SKM-1 (cell line): ENCODE results near the gene ATP11A.
"Not testable (repeated sequence)": the region's sequence is repeated elsewhere in the genome, so short reads cannot be mapped to it uniquely, and the experiment has no call there.

Experiments used
- DNase-seq: peaks from one replicate; lab custom pipeline; 2025; ENCODE audit not compliant: unreplicated experiment; lab: John Stamatoyannopoulos, UW

The ATP11A gene

GRCh38 chr13:112772929-112773328 lies 83.1 kb downstream of the ATP11A start:
- no peak for DNase-seq

- no peak for DNase-seq
Observed at GRCh38 chr13:112773601-112774447, 84.0 kb downstream of the ATP11A start.

DNA sequence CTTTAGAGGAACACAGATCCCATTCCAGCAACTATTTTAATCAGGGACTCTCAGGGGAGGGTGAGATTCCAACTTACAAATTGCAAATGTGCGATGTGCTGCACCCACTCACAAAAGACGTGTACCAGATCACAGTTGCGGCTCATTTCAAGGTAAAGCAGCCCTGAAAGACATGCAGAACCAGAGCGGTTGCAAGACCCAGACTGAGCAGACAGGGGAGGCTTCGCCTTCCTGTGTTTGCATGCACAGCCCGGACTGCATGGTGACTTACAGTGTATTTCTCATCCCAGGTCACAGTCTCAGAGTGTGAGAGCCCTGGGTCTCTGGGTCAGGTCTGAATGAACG lies 84.6 kb downstream of the ATP11A start:
- no peak for DNase-seq

DNA sequence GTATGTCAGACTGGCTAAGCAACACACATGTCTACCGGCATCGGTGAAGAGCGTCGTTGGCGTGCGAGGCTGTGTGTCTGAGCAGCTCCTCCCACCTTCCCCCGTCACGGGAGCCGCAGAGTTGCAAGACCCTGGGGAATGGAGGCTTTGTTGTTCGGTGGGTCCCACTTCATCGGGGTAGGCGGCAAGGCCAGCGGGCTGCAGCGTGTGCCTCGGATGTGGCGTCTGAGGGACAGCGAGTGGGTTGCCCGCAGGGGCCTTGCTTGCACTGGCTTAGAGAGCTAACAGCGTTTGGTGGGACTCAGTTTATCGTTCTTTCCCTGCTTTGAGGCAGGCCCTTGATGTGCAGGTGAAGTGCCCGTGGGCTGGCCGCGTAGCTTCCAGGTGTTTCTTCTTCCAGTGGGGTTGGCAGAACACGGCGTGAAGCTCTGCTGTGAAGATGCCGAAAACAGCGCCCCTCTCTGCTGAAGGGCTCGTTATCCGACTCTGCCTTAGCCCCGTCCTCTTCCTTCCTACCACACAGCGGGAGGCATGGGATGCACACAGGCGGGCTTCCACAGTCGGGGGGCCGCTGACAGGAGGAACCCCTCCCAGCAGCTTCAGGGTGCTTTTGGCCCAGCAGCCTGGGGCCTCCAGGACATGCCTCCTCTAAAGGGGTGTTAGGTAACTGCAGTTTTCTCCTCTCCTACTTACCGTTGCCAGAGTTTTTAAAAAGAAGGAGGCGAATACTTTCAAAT lies 85.2 kb downstream of the ATP11A start:
- no peak for DNase-seq

DNA sequence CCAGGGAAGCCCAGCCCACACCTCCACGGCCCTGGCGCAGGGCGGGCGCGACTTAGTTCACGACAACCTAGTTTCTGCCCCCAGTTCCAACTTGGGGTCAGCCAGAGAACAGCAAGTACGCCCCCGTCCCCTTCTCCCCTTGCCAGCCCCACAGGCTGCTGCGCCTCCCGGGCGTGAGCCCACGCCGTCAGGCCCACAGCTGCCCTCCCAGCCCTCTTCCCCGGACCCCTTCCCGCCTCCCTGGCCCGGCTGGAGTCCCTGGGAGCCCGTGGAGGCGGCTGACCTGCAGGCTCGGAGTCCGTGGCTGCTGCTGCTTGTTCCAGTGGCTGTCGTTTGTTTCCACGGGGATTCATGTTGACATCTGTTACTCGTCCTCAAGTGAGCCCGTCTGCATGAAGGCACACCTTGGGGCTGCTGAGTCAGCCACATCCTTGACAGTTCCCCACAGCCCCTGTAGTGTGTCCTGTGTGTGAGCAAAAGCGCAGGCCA lies 86.0 kb downstream of the ATP11A start:
- DNase-seq = no peak

DNA sequence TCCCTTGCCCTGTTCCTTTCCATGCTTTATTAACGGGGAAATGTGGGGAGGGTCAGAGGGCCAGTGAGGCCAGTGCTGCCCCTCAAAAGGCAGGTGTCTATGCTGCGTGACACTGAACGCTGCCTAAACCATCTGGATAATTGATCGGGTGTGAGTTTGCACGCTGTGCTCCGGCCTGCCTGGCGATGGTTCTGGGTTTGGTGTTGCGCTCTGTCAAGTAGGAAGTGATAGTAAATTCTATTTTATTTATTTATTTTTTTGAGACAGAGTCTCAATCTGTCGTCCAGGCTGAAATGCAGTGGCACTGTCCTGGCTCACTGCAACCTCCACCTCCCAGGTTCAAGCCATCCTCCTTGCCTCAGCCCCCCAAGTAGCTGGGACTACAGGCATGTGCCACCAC lies 86.5 kb downstream of the ATP11A start:
- DNase-seq = no peak

DNA sequence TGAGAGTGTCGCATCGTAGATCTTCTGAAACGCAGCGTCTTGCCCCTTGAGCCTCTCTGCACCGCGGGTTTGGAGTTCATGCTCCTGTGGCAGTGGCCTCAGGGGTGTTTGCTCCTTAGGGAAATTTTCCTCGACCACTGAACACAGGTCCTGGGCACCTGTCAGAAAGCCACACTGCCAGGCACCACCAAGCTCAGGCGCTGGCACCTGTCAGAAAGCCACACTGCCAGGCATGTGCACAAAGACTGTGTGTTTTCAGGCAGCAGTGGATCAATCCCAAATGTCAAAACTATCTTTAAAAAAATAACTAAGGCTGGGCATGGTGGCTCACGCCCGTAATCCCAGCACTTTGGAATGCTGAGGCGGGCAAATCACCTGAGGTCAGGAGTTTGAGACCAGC lies 87.1 kb downstream of the ATP11A start:
- DNase-seq = no peak

- DNase-seq = no peak
Observed at GRCh38 chr13:112777637-112778406, 88.0 kb downstream of the ATP11A start.

GRCh38 chr13:112779856-112780604 lies 90.2 kb downstream of the ATP11A start:
- DNase-seq = no peak

DNA sequence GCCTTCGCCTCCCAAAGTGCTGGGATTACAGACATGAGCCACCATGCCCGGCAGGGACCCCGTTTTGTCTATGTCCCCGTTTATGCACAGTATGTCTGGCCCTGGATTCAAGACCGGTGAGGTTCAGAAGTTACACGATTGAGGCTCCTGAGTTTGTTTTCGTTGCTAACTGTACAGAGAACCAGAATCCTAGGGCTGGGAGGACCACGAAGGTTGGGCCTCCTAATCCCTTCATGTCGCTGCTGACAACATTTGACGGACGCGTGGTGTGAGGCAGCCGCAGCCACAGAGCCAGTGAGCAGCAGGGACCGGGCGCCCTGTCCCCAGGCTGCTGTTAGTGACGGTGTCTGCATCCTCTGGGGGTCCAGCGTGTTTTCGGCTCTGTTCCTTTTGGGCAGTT lies 91.4 kb downstream of the ATP11A start:
- DNase-seq = no peak

- no peak for DNase-seq
Observed at GRCh38 chr13:112781881-112782361, 92.1 kb downstream of the ATP11A start.

DNA sequence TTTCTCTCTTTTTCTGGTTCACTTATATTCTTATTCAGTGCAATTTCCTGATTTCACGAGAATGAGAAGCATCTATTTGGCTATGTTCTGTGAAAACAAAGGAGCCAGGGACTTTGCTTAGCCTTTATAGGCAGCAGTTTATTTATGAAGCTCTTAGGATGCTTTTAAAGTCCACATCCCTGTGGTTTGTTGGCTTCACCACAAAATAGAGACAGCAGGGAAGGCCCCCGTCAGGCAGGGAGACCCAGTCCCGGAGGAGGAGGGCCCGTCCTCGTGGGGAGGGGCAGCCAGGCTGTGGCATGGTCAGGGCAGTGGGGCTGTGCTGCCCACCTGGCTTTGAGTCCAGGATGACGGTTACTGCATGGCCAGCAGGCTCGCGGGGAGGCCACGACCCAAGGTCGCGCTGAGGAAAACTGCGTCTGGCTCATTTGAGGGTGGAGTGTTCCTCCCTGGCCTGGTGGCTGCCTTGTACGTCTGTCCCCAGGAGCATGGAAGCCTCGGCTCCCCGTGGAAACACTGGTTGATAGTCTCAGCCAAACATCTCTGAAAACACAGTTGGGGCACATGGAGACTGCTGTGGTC lies 92.7 kb downstream of the ATP11A start:
- no peak for DNase-seq

DNA sequence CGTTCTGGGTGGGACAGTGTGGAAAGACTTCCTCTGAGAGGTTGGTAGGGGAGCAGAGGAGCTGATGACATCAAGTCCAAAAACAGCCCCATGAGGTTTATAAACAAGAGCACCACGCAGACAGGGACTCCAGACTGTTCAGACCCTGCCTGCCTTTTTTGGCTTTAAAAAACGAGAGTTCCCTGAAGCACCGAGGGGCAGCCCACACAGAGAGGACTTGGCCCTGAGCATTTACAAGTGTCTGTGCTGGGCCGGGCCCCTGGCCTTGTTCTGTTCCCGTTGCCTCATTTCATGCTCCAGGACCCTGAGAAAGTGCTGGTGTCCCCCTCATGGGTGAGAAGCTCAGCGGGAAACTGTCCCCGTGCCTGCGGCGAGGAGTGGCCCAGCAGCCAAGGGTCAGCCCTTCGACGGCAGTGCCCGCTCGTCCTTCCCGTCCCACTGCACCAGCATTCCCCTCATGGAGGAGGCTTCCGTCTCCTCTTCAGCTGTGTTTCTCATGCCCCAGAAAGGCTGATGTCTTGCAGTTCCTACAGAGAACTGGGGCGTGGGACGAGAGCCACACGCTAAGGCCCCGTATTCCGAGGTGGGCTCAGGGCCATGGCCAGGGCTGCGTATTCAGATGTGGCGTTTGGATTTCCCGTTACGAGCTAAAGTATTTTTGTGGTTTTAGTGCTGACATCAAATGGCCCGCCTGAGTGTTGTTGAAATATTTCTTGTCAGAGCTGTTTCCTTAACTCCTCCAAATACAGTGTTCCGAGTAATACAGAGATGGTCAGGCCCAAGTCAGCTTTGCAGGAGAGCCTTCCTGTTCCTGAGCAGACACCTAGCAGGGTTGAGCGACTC lies 93.5 kb downstream of the ATP11A start:
- no peak for DNase-seq

DNA sequence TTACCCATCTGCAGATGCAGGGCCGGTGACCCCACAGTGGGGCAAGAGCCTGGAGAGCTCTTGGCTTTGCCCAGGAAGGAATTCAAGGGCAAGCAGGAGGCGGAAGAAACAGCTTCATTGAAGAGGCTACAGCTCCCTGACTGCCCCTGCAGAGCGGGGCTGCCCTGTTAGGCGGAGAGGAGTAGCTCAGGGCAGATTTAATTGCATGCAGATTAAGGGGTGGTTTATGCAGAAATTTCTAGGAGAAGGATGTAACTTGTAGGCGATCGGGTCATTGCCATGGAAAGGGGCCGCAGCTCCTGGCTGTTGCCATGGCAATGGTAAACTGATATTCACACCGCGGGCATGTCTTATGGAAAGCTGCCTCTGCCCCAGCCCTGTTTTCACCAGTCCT lies 94.1 kb downstream of the ATP11A start:
- DNase-seq = no peak

DNA sequence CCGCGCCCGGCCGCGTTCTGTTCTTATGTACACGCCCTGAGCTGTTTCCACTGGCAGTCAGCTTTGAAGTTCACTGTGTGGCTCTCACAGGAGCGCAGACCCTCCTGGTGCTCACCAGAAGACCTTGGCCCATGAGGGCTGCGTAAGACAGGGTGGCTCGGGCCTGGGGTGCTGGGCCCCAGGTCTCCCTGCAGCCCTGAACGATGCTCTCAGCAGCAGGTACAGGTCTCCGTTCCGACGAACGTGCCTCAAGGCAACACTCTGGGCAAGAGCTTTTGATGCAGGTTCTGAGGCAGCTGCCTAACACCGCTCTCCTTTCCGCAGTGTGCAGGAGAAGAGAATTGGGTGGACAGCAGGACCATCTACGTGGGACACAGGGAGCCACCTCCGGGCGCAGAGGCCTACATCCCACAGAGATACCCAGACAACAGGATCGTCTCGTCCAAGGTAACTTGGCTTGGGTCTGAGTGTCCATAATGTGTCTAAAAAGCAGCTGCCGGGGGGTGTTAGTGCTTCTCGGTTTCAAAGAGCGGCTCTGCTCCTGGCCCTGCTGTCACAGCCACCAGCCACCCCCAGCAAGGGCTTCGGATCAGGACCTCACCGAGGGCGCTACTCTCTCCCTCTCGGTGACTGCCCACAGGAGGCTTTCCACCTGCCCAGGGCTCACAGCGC lies 95.1 kb downstream of the ATP11A start:
- no peak for DNase-seq

DNA sequence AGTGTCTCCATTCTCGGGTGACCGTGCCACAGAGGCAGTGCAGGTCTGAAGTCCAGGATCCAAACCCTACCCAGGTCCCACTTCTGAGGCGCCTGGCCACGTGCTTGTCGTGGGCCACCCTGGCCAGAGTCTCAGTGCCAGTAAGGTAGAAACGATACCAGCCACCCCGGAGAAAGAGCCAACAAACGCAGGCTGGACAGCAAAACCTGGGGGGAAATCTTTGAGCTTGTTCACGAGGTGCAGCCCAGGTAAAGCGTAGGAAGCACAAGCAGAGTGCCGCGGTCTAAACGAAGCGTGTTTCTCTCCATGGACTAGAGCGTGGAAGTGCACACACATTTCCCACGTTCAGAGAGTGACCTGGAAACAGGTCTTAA lies 95.6 kb downstream of the ATP11A start:
- no peak for DNase-seq

- DNase-seq = not testable (repeated sequence)
Observed at GRCh38 chr13:112786810-112787209, 97.0 kb downstream of the ATP11A start.

GRCh38 chr13:112790735-112791641 lies 101.2 kb downstream of the ATP11A start:
- no peak for DNase-seq
